ENCODE results near the gene QPCTL.
"Not testable (repeated sequence)": the region's sequence is repeated elsewhere in the genome, so short reads cannot be mapped to it uniquely, and the experiment has no call there.

Gene QPCTL

GRCh38 chr19:45739498-45740439 is 47.3 kb downstream of the QPCTL start:
- Histone ChIP-seq H3K4me3 (ENCODE audit: low read depth in 1 of 5, low read length in 5 of 5) (no peak overlapping the region), H3K27ac (ENCODE audit: low read depth, low read length) (no peak overlapping the region), H3K4me1 (ENCODE audit: control insufficient read depth in 5 of 5, insufficient read depth in 5 of 5, low read length in 5 of 5) (no peaks in the 10 kb centered on the region), H3K27me3 (ENCODE audit: control insufficient read depth in 5 of 5, insufficient read depth in 4 of 5, low read length in 5 of 5) (peaks cover 0 to 1% (median 0%) of the 10 kb centered on the region in 5 donors), H3K36me3 (ENCODE audit: control insufficient read depth in 5 of 5, insufficient read depth in 5 of 5, low read length in 5 of 5) (no peaks in the 10 kb centered on the region), H3K9me3 (ENCODE audit: control insufficient read depth in 5 of 5, low read length in 5 of 5) (no peaks in the 10 kb centered on the region), H3K9ac (ENCODE audit: low read length in 5 of 5) (no peak overlapping the region)

GRCh38 chr19:45742969-45743368 is 50.5 kb downstream of the QPCTL start:
- Histone ChIP-seq H3K36me3 (ENCODE audit: control insufficient read depth in 5 of 5, insufficient read depth in 5 of 5, low read length in 5 of 5) (no peaks in the 10 kb centered on the region), H3K27ac (ENCODE audit: low read depth, low read length) (no peak overlapping the region), H3K9ac (ENCODE audit: low read length in 5 of 5) (no peak overlapping the region), H3K4me3 (ENCODE audit: low read depth in 1 of 5, low read length in 5 of 5) (no peak overlapping the region), H3K27me3 (ENCODE audit: control insufficient read depth in 5 of 5, insufficient read depth in 4 of 5, low read length in 5 of 5) (peaks cover 0 to 4% (median 0%) of the 10 kb centered on the region in 5 donors), H3K4me1 (ENCODE audit: control insufficient read depth in 5 of 5, insufficient read depth in 5 of 5, low read length in 5 of 5) (no peaks in the 10 kb centered on the region), H3K9me3 (ENCODE audit: control insufficient read depth in 5 of 5, low read length in 5 of 5) (no peaks in the 10 kb centered on the region)

GRCh38 chr19:45745606-45746005 is 53.1 kb downstream of the QPCTL start:
- H3K9ac ChIP-seq (ENCODE audit: low read length in 5 of 5) = no peak overlapping the region
- H3K27ac ChIP-seq (ENCODE audit: low read depth, low read length) = no peak overlapping the region
- no peak overlapping the region for H3K4me3 ChIP-seq (ENCODE audit: low read depth in 1 of 5, low read length in 5 of 5)
- H3K36me3 ChIP-seq (ENCODE audit: control insufficient read depth in 5 of 5, insufficient read depth in 5 of 5, low read length in 5 of 5) = no peaks in the 10 kb centered on the region
- H3K4me1 ChIP-seq (ENCODE audit: control insufficient read depth in 5 of 5, insufficient read depth in 5 of 5, low read length in 5 of 5) = no peaks in the 10 kb centered on the region
- peaks cover 0 to 4% (median 0%) of the 10 kb centered on the region in 5 donors for H3K27me3 ChIP-seq (ENCODE audit: control insufficient read depth in 5 of 5, insufficient read depth in 4 of 5, low read length in 5 of 5)
- no peaks in the 10 kb centered on the region for H3K9me3 ChIP-seq (ENCODE audit: control insufficient read depth in 5 of 5, low read length in 5 of 5)

GRCh38 chr19:45746866-45747265 is 54.4 kb downstream of the QPCTL start:
- H3K27ac ChIP-seq (ENCODE audit: low read depth, low read length) = no peak overlapping the region
- no peak overlapping the region for H3K4me3 ChIP-seq (ENCODE audit: low read depth in 1 of 5, low read length in 5 of 5)
- H3K9me3 ChIP-seq (ENCODE audit: control insufficient read depth in 5 of 5, low read length in 5 of 5) = no peaks in the 10 kb centered on the region

GRCh38 chr19:45747513-45747912 is 55.0 kb downstream of the QPCTL start:
- Histone ChIP-seq H3K4me1 (ENCODE audit: control insufficient read depth in 5 of 5, insufficient read depth in 5 of 5, low read length in 5 of 5) (no peaks in the 10 kb centered on the region), H3K36me3 (ENCODE audit: control insufficient read depth in 5 of 5, insufficient read depth in 5 of 5, low read length in 5 of 5) (no peaks in the 10 kb centered on the region), H3K9me3 (ENCODE audit: control insufficient read depth in 5 of 5, low read length in 5 of 5) (no peaks in the 10 kb centered on the region), H3K27me3 (ENCODE audit: control insufficient read depth in 5 of 5, insufficient read depth in 4 of 5, low read length in 5 of 5) (peaks cover 0 to 4% (median 0%) of the 10 kb centered on the region in 5 donors), H3K9ac (ENCODE audit: low read length in 5 of 5) (no peak overlapping the region), H3K27ac (ENCODE audit: low read depth, low read length) (no peak overlapping the region), H3K4me3 (ENCODE audit: low read depth in 1 of 5, low read length in 5 of 5) (no peak overlapping the region)

More at GRCh38 chr19:45746866-45747265, 54.4 kb downstream of the QPCTL start:
- Histone ChIP-seq H3K27me3 (ENCODE audit: control insufficient read depth in 5 of 5, insufficient read depth in 4 of 5, low read length in 5 of 5) (peaks cover 0 to 4% (median 0%) of the 10 kb centered on the region in 5 donors), H3K4me1 (ENCODE audit: control insufficient read depth in 5 of 5, insufficient read depth in 5 of 5, low read length in 5 of 5) (no peaks in the 10 kb centered on the region), H3K36me3 (ENCODE audit: control insufficient read depth in 5 of 5, insufficient read depth in 5 of 5, low read length in 5 of 5) (no peaks in the 10 kb centered on the region), H3K9ac (ENCODE audit: low read length in 5 of 5) (no peak overlapping the region)

GRCh38 chr19:45751483-45751882 is 59.0 kb downstream of the QPCTL start:
- H3K27ac ChIP-seq (ENCODE audit: low read depth, low read length); H3K9ac ChIP-seq (ENCODE audit: low read length in 5 of 5); H3K4me1 ChIP-seq (ENCODE audit: control insufficient read depth in 5 of 5, insufficient read depth in 5 of 5, low read length in 5 of 5); H3K9me3 ChIP-seq (ENCODE audit: control insufficient read depth in 5 of 5, low read length in 5 of 5); H3K27me3 ChIP-seq (ENCODE audit: control insufficient read depth in 5 of 5, insufficient read depth in 4 of 5, low read length in 5 of 5); H3K4me3 ChIP-seq (ENCODE audit: low read depth in 1 of 5, low read length in 5 of 5); H3K36me3 ChIP-seq (ENCODE audit: control insufficient read depth in 5 of 5, insufficient read depth in 5 of 5, low read length in 5 of 5): not testable (repeated sequence)

GRCh38 chr19:45752639-45753038 is 60.2 kb downstream of the QPCTL start:
- H3K27ac ChIP-seq (ENCODE audit: low read depth, low read length) = no peak overlapping the region
- H3K9me3 ChIP-seq (ENCODE audit: control insufficient read depth in 5 of 5, low read length in 5 of 5) = no peaks in the 10 kb centered on the region
- no peak overlapping the region for H3K9ac ChIP-seq (ENCODE audit: low read length in 5 of 5)
- no peaks in the 10 kb centered on the region for H3K4me1 ChIP-seq (ENCODE audit: control insufficient read depth in 5 of 5, insufficient read depth in 5 of 5, low read length in 5 of 5)
- no peak overlapping the region for H3K4me3 ChIP-seq (ENCODE audit: low read depth in 1 of 5, low read length in 5 of 5)
- no peaks in the 10 kb centered on the region for H3K27me3 ChIP-seq (ENCODE audit: control insufficient read depth in 5 of 5, insufficient read depth in 4 of 5, low read length in 5 of 5)
- H3K36me3 ChIP-seq (ENCODE audit: control insufficient read depth in 5 of 5, insufficient read depth in 5 of 5, low read length in 5 of 5) = no peaks in the 10 kb centered on the region

GRCh38 chr19:45753548-45753947 is 61.1 kb downstream of the QPCTL start:
- no peaks in the 10 kb centered on the region for H3K27me3 ChIP-seq (ENCODE audit: control insufficient read depth in 5 of 5, insufficient read depth in 4 of 5, low read length in 5 of 5)
- H3K4me3 ChIP-seq (ENCODE audit: low read depth in 1 of 5, low read length in 5 of 5) = no peak overlapping the region
- no peak overlapping the region for H3K9ac ChIP-seq (ENCODE audit: low read length in 5 of 5)
- no peaks in the 10 kb centered on the region for H3K9me3 ChIP-seq (ENCODE audit: control insufficient read depth in 5 of 5, low read length in 5 of 5)
- no peaks in the 10 kb centered on the region for H3K4me1 ChIP-seq (ENCODE audit: control insufficient read depth in 5 of 5, insufficient read depth in 5 of 5, low read length in 5 of 5)
- no peaks in the 10 kb centered on the region for H3K36me3 ChIP-seq (ENCODE audit: control insufficient read depth in 5 of 5, insufficient read depth in 5 of 5, low read length in 5 of 5)
- no peak overlapping the region for H3K27ac ChIP-seq (ENCODE audit: low read depth, low read length)
